Suprapubic skin (tissue), 3 donors: Measurements from ENCODE around the gene ZNF774.

Experiments used
- POLR2AphosphoS5 ChIP-seq, 3 donors: sonication (generic); formaldehyde crosslinking; IDR thresholded peaks; one replicate each; pipeline ENCODE4 v1.6.1; 2017; ENCODE audit warnings: antibody characterized with exemption in 3 of 3
- TF ChIP-seq, protein P1 (sequence below), 2 donors: fragments of 200-600 bp in 1 of 2; fragments of 450-650 bp in 1 of 2; sonication (generic) in 1 of 2; IDR thresholded peaks; one replicate each; pipeline ENCODE4 v1.5.1; 2016 to 2019; ENCODE audit warnings: antibody characterized with exemption in 2 of 2, mild to moderate bottlenecking in 1 of 2, moderate library complexity in 1 of 2

DNA sequence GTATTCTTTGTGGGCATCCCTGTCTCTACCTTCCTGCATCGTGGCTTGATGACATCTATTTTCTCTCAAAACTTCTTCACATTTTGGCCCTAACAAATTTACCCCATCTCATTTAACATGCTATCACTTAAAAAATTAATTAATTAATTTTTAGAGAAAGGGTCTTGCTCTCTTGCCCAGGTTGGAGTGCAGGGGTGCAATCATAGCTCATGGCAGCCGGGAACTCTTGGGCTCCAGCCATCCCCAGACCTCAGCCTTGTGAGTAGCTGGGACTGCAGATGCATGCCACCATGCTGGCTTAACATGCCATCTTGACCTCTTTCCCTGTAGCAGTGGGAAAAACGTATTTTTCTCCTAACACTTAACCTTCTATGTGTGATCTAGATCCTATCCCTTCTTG lies 56.6 kb downstream of the ZNF774 start:
- TF ChIP-seq, protein P1, sequence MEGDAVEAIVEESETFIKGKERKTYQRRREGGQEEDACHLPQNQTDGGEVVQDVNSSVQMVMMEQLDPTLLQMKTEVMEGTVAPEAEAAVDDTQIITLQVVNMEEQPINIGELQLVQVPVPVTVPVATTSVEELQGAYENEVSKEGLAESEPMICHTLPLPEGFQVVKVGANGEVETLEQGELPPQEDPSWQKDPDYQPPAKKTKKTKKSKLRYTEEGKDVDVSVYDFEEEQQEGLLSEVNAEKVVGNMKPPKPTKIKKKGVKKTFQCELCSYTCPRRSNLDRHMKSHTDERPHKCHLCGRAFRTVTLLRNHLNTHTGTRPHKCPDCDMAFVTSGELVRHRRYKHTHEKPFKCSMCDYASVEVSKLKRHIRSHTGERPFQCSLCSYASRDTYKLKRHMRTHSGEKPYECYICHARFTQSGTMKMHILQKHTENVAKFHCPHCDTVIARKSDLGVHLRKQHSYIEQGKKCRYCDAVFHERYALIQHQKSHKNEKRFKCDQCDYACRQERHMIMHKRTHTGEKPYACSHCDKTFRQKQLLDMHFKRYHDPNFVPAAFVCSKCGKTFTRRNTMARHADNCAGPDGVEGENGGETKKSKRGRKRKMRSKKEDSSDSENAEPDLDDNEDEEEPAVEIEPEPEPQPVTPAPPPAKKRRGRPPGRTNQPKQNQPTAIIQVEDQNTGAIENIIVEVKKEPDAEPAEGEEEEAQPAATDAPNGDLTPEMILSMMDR (IDR thresholded peaks at IDR 0.05): no peak
- no peak for TF ChIP-seq POLR2AphosphoS5 (IDR thresholded peaks at IDR 0.05)
